Ishikawa (cell line): ENCODE results near the gene SPATA21.
A peak's percentile ranks its signal among the peaks of the same experiment; 100 is the strongest.

Source experiments
- CEBPB ChIP-seq: IDR thresholded peaks from 2 replicates; pipeline ENCODE4 v1.6.1; 2012
- CREB1 ChIP-seq: IDR thresholded peaks from 2 replicates; pipeline ENCODE4 v1.6.1; 2012; ENCODE audit warnings: low read depth
- EGR1 ChIP-seq: IDR thresholded peaks from 2 replicates; pipeline ENCODE4 v1.6.1; 2012
- EP300 ChIP-seq: IDR thresholded peaks from 2 replicates; pipeline ENCODE4 v1.6.1; 2012; ENCODE audit warnings: borderline replicate concordance
- FOXM1 ChIP-seq: IDR thresholded peaks from 2 replicates; pipeline ENCODE4 v1.6.1; 2012; ENCODE audit warnings: low read depth, borderline replicate concordance
- MAX ChIP-seq: IDR thresholded peaks from 2 replicates; pipeline ENCODE4 v1.6.1; 2012
- NFIC ChIP-seq: IDR thresholded peaks from 2 replicates; pipeline ENCODE4 v1.6.1; 2012
- RAD21 ChIP-seq: IDR thresholded peaks from 2 replicates; pipeline ENCODE4 v1.6.1; 2012; ENCODE audit warnings: low read depth
- REST ChIP-seq: IDR thresholded peaks from 2 replicates; pipeline ENCODE4 v1.6.1; 2012; ENCODE audit warnings: low read depth, mild to moderate bottlenecking
- TAF1 ChIP-seq: IDR thresholded peaks from 2 replicates; pipeline ENCODE4 v1.6.1; 2012; ENCODE audit warnings: low read depth, mild to moderate bottlenecking
- TCF12 ChIP-seq: IDR thresholded peaks from 2 replicates; pipeline ENCODE4 v1.6.1; 2012; ENCODE audit warnings: low read depth
- TEAD4 ChIP-seq: IDR thresholded peaks from 2 replicates; pipeline ENCODE4 v1.6.1; 2012
- USF1 ChIP-seq: IDR thresholded peaks from 2 replicates; pipeline ENCODE4 v1.6.1; 2012
- YY1 ChIP-seq: IDR thresholded peaks from 2 replicates; pipeline ENCODE4 v1.6.1; 2012; ENCODE audit warnings: low read depth
- ZBTB7A ChIP-seq: IDR thresholded peaks from 2 replicates; pipeline ENCODE4 v1.6.1; 2012; ENCODE audit warnings: low read depth

Gene SPATA21

GRCh38 chr1:16380868-16381267 is 56.4 kb downstream of the SPATA21 start:
- TF ChIP-seq ZBTB7A (no peak), TEAD4 (no peak)

- TF ChIP-seq CEBPB (no peak), TCF12 (no peak), RAD21 (no peak), TEAD4 (no peak), EGR1 (no peak), YY1 (no peak), USF1 (no peak), MAX (no peak), FOXM1 (no peak), CREB1 (no peak), TAF1 (no peak)
Measured at GRCh38 chr1:16378443-16378842, 58.8 kb downstream of the SPATA21 start.

- TF ChIP-seq FOXM1 (no peak), CREB1 (no peak), CEBPB (no peak), REST (no peak), TAF1 (no peak), EP300 (no peak), EGR1 (no peak), USF1 (no peak), TCF12 (no peak), RAD21 (no peak), TEAD4 (no peak), ZBTB7A (no peak), NFIC (no peak), YY1 (no peak), MAX (no peak)
Measured at GRCh38 chr1:16376971-16377370, 60.3 kb downstream of the SPATA21 start.

GRCh38 chr1:16375521-16376340 is 61.5 kb downstream of the SPATA21 start:
- TF ChIP-seq TEAD4 = 0 out of 2 replicates have a peak, but pooled peaks have one; percentile 18
- TF ChIP-seq USF1 = no peak

- TF ChIP-seq ZBTB7A (no peak), TCF12 (no peak), YY1 (no peak), FOXM1 (no peak), CREB1 (no peak), MAX (no peak)
Measured at GRCh38 chr1:16374266-16374665, 63.0 kb downstream of the SPATA21 start.

GRCh38 chr1:16372535-16373285 is 64.5 kb downstream of the SPATA21 start:
- TF ChIP-seq TEAD4 (no peak), TAF1 (no peak), REST (no peak), CEBPB (no peak), FOXM1 (no peak), NFIC (no peak), CREB1 (no peak), RAD21 (no peak), EP300 (no peak), MAX (no peak), YY1 (no peak), EGR1 (no peak), USF1 (no peak), TCF12 (no peak), ZBTB7A (no peak)
